GM19238 (cell line): ENCODE results near the gene MED8.

ENCODE experiments used
- DNase-seq: peaks from one replicate; pipeline ENCODE4 v3.0.0; 2011; ENCODE audit warnings: low spot score; ENCODE audit not compliant: insufficient read length

MED8 gene

GRCh38 chr1:43389326-43390313 lies at the start of gene MED8, which contains the start of gene SZT2:
MED8 (minus strand) TSS chr1:43389800; CDS start chr1:43389764, 36 bp downstream.
SZT2 (plus strand) TSS chr1:43389899; CDS start chr1:43389969, 70 bp downstream.
- peak; percentile 91 for DNase-seq

- DNase-seq, result no peak
These were observed 49.5 kb upstream of the MED8 start for GRCh38 chr1:43438953-43439581.

- DNase-seq, result no peak
These were observed 49.0 kb upstream of the MED8 start for GRCh38 chr1:43438576-43438952.

GRCh38 chr1:43438006-43438405 lies 48.4 kb upstream of the MED8 start:
- no peak for DNase-seq

GRCh38 chr1:43437031-43437973 lies 47.7 kb upstream of the MED8 start:
- DNase-seq, result no peak

- no peak for DNase-seq
These were observed 46.8 kb upstream of the MED8 start for GRCh38 chr1:43436371-43436770.

GRCh38 chr1:43435146-43436145 lies 45.8 kb upstream of the MED8 start:
- DNase-seq, result no peak

GRCh38 chr1:43434256-43434655 lies 44.7 kb upstream of the MED8 start:
- no peak for DNase-seq

- DNase-seq, result no peak
These were observed 43.3 kb upstream of the MED8 start for GRCh38 chr1:43432907-43433306.

- DNase-seq, result no peak
These were observed 42.7 kb upstream of the MED8 start for GRCh38 chr1:43432171-43432860.

GRCh38 chr1:43431676-43432075 lies 42.1 kb upstream of the MED8 start:
- no peak for DNase-seq

GRCh38 chr1:43430831-43431230 lies 41.2 kb upstream of the MED8 start:
- DNase-seq, result no peak

- no peak for DNase-seq
These were observed 38.3 kb upstream of the MED8 start for GRCh38 chr1:43427941-43428340.

GRCh38 chr1:43427524-43427923 lies 37.9 kb upstream of the MED8 start:
- no peak for DNase-seq

GRCh38 chr1:43426221-43426620 lies 36.6 kb upstream of the MED8 start:
- DNase-seq, result no peak

- no peak for DNase-seq
These were observed 35.4 kb upstream of the MED8 start for GRCh38 chr1:43425045-43425444.

- DNase-seq, result no peak
These were observed 34.3 kb upstream of the MED8 start for GRCh38 chr1:43423672-43424550.

GRCh38 chr1:43422995-43423671 lies 33.5 kb upstream of the MED8 start:
- DNase-seq, result no peak
